A673 (cell line): ENCODE results near the gene MAP3K5. TPM values are rescaled to one million over a fixed set of nuclear protein-coding genes. Genes with fewer than 3 reads are reported as not detected.

Experiments used
- BruUV-seq: library from RNA; stranded (reverse); fragments of 400-500 nt; replicated peaks from 2 replicates; lab custom pipeline; 2021; lab: Mats Ljungman, UMichigan
- CTCF ChIA-PET: fragments of 300-600 bp; sonication (Branson Sonifier 250); formaldehyde crosslinking; loops from one replicate; lab custom pipeline; 2022; ENCODE audit warnings: antibody characterized with exemption; lab: Charles Lee
- POLR2A ChIA-PET: fragments of 300-600 bp; sonication (Branson Sonifier 250); formaldehyde crosslinking; loops from one replicate; lab custom pipeline; 2022; ENCODE audit warnings: antibody characterized with exemption; ENCODE audit not compliant: low non-redundant PET; lab: Charles Lee
- DNase-seq: peaks from one replicate; pipeline ENCODE4 v3.0.0-alpha.2; 2015; ENCODE audit warnings: low spot score
- H3K27ac ChIP-seq: fragments of 200-600 bp; sonication (generic); 2 replicates; pipeline ENCODE4 v1.5.1; 2016; ENCODE audit warnings: mixed run types, low read depth, mild to moderate bottlenecking, mixed read lengths, antibody characterized with exemption, low read length; ENCODE audit not compliant: poor library complexity, severe bottlenecking
- H3K27me3 ChIP-seq: fragments of 200-600 bp; sonication (generic); replicated peaks from 2 replicates; pipeline ENCODE4 v1.6.1; 2017; ENCODE audit warnings: mixed run types, low read depth, mild to moderate bottlenecking, mixed read lengths, antibody characterized with exemption, low read length; ENCODE audit not compliant: insufficient read depth, poor library complexity
- H3K36me3 ChIP-seq: fragments of 200-600 bp; sonication (generic); 2 replicates; pipeline ENCODE4 v1.6.1; 2016; ENCODE audit warnings: mixed run types, mild to moderate bottlenecking, mixed read lengths, antibody characterized with exemption, low read length; ENCODE audit not compliant: insufficient read depth, poor library complexity, severe bottlenecking
- H3K4me1 ChIP-seq: fragments of 200-600 bp; sonication (generic); 2 replicates; pipeline ENCODE4 v1.6.1; 2017; ENCODE audit warnings: mixed run types, mild to moderate bottlenecking, mixed read lengths, antibody characterized with exemption, low read length; ENCODE audit not compliant: insufficient read depth, poor library complexity, severe bottlenecking
- H3K4me3 ChIP-seq: fragments of 200-600 bp; sonication (generic); 2 replicates; pipeline ENCODE4 v1.5.1; 2016; ENCODE audit warnings: low read depth, mixed run types, mild to moderate bottlenecking, mixed read lengths, low read length; ENCODE audit not compliant: poor library complexity, severe bottlenecking
- H3K9me3 ChIP-seq: fragments of 200-600 bp; sonication (generic); 2 replicates; pipeline ENCODE4 v1.6.1; 2016; ENCODE audit warnings: mixed run types, low read depth, mild to moderate bottlenecking, mixed read lengths, antibody characterized with exemption, low read length; ENCODE audit not compliant: poor library complexity, severe bottlenecking
- CTCF ChIP-seq: fragments of 300-800, 200-600 bp; sonication (generic); conservative IDR thresholded peaks from 2 replicates; pipeline ENCODE4 v1.5.1; 2017; ENCODE audit warnings: low read depth, mild to moderate bottlenecking, antibody characterized with exemption, low read length, moderate library complexity, mixed read lengths
- EZH2 ChIP-seq: fragments of 200-600 bp; sonication (generic); IDR thresholded peaks from 2 replicates; pipeline ENCODE4 v1.6.1; 2017; ENCODE audit warnings: borderline replicate concordance, low read depth, mild to moderate bottlenecking, mixed read lengths, antibody characterized with exemption, low read length; ENCODE audit not compliant: poor library complexity, severe bottlenecking
- intact Hi-C: fragments of 100-400 bp; cut with micrococcal nuclease; formaldehyde crosslinking; loops from one replicate; pipeline ENCODE4 v1.10.0; 2022; ENCODE audit not compliant: unreplicated experiment
- total RNA-seq: library from RNA; stranded (reverse); gene quantifications from 2 replicates; pipeline ENCODE4 v1.2.3, GENCODE V29; 2021

Gene MAP3K5
- total RNA-seq, 1 experiment from 2014 or later, result 5.4 TPM

- Histone ChIP-seq H3K4me1 (no peaks in the 10 kb centered on the region), H3K27me3 (no peaks in the 10 kb centered on the region), H3K4me3 (no peak overlapping the region), H3K36me3 (no peaks in the 10 kb centered on the region), H3K9me3 (no peaks in the 10 kb centered on the region), H3K27ac (no peak overlapping the region)
- POLR2A ChIA-PET, result no interaction called here
- intact Hi-C loops, result no loop called here
- TF ChIP-seq EZH2 (no peak), CTCF (no peak)
- CTCF ChIA-PET, result no interaction called here
- DNase-seq, result no peak
- BruUV-seq, result no TSS peak
Measured at GRCh38 chr6:136711644-136712043, 80.6 kb downstream of the MAP3K5 start.

- ChIA-PET POLR2A (no interaction called here), CTCF (no interaction called here)
- intact Hi-C loops, result no loop called here
- DNase-seq, result no peak
- TF ChIP-seq EZH2, result no peak
- TF ChIP-seq CTCF, result no peak
- H3K27me3 ChIP-seq, result no peaks in the 10 kb centered on the region
- H3K27ac ChIP-seq, result no peak overlapping the region
- H3K36me3 ChIP-seq, result no peaks in the 10 kb centered on the region
- no peaks in the 10 kb centered on the region for H3K4me1 ChIP-seq
- H3K9me3 ChIP-seq, result no peaks in the 10 kb centered on the region
- BruUV-seq, result no TSS peak
- no peak overlapping the region for H3K4me3 ChIP-seq
Measured at GRCh38 chr6:136710877-136711552, 81.3 kb downstream of the MAP3K5 start.

GRCh38 chr6:136709429-136709828 lies 82.8 kb downstream of the MAP3K5 start:
- BruUV-seq, result no TSS peak
- Histone ChIP-seq H3K4me1 (no peaks in the 10 kb centered on the region), H3K27ac (no peak overlapping the region), H3K4me3 (no peak overlapping the region), H3K36me3 (no peaks in the 10 kb centered on the region), H3K9me3 (no peaks in the 10 kb centered on the region), H3K27me3 (no peaks in the 10 kb centered on the region)
- ChIA-PET POLR2A (no interaction called here), CTCF (no interaction called here)
- TF ChIP-seq EZH2, result no peak
- intact Hi-C loops, result no loop called here
- no peak for DNase-seq

GRCh38 chr6:136706430-136706829 lies 85.8 kb downstream of the MAP3K5 start:
- ChIA-PET CTCF (no interaction called here), POLR2A (no interaction called here)

More at GRCh38 chr6:136706430-136706829, 85.8 kb downstream of the MAP3K5 start:
- no peaks in the 10 kb centered on the region for H3K9me3 ChIP-seq
- H3K27ac ChIP-seq, result no peak overlapping the region
- peaks cover 15% of the 10 kb centered on the region for H3K4me1 ChIP-seq
- no peaks in the 10 kb centered on the region for H3K36me3 ChIP-seq
- H3K4me3 ChIP-seq, result no peak overlapping the region
- intact Hi-C loops, result no loop called here
- BruUV-seq, result no TSS peak
- no peak for TF ChIP-seq CTCF
- no peak for TF ChIP-seq EZH2
- no peak for DNase-seq
- H3K27me3 ChIP-seq, result no peaks in the 10 kb centered on the region
